ENCODE results near the gene NEK1. TPM values are rescaled to one million over a fixed set of nuclear protein-coding genes. Genes with fewer than 3 reads are reported as not detected.
"Not testable (repeated sequence)": the region's sequence is repeated elsewhere in the genome, so short reads cannot be mapped to it uniquely, and the experiment has no call there.

The NEK1 gene
- total RNA-seq, 1 donor from 2014 or later = 14.7 TPM

DNA sequence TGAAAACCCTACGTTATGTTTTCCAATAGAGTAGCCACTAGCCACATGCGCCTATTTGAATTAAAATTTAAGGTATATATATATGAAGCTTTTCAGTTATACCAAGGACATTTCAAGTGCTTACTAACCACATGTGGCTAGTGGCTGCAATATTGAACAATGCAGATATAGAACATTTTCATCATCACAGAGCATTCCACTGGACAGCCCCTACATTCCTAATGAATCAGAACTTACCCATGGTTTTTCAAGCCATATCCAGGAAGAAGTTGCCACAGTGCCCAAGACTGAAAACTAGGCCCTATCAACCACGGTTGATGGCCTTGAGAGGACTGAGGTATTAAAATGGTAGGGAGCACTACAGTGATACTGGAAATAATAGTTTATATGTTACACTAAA lies 29.7 kb downstream of the NEK1 start:
- Histone ChIP-seq H3K9me3 (no peaks in the 10 kb centered on the region), H3K36me3 (peaks cover 0 to 18% of the 10 kb centered on the region in 2 donors), H3K4me3 (no peak overlapping the region), H3K27me3 (no peaks in the 10 kb centered on the region), H3K27ac (no peak overlapping the region), H3K4me1 (no peaks in the 10 kb centered on the region)
- intact Hi-C loops (cut with DNase I) = no loop called here
- no peak for DNase-seq (ENCODE audit: extremely low spot score in 2 of 2)
- no peak for TF ChIP-seq POLR2AphosphoS5 (IDR thresholded peaks at IDR 0.05; ENCODE audit: insufficient read depth in 1 of 2, low read depth in 1 of 2)

GRCh38 chr4:169582203-169582602 lies 30.2 kb downstream of the NEK1 start:
- intact Hi-C loops (cut with DNase I) = no loop called here
- Histone ChIP-seq H3K9me3 (no peaks in the 10 kb centered on the region), H3K4me1 (no peaks in the 10 kb centered on the region), H3K27me3 (no peaks in the 10 kb centered on the region), H3K4me3 (no peak overlapping the region), H3K27ac (no peak overlapping the region), H3K36me3 (peaks cover 0 to 18% of the 10 kb centered on the region in 2 donors)
- TF ChIP-seq POLR2A (IDR thresholded peaks at IDR 0.05) = no peak
- no peak for TF ChIP-seq POLR2AphosphoS5 (IDR thresholded peaks at IDR 0.05; ENCODE audit: insufficient read depth in 1 of 2, low read depth in 1 of 2)
- no peak for TF ChIP-seq CTCF (IDR thresholded peaks at IDR 0.05)
- DNase-seq (ENCODE audit: extremely low spot score in 2 of 2) = no peak

DNA sequence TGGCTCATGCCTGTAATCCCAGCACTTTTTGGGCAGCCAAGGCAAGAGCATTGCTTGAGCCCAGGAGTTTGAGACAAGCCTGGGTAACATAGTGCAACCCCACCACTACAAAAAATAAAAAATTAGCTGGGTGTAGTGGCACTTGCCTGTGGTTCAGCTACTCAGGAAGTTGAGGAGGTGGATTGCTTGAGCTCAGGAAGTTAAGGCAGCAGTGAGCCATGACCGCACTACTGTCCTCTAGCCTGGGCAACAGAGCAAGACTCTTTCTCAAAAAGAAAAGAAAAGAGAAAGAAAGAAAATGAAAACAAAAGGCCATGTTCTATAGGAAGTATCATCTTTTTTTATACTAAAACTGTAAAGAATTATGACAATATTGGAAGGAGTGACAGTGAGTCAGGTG lies 38.5 kb downstream of the NEK1 start:
- Histone ChIP-seq H3K36me3 (peaks cover 0 to 19% of the 10 kb centered on the region in 2 donors), H3K27ac (no peak overlapping the region), H3K4me3 (no peak overlapping the region), H3K4me1 (no peaks in the 10 kb centered on the region), H3K9me3 (no peaks in the 10 kb centered on the region), H3K27me3 (no peaks in the 10 kb centered on the region)
- TF ChIP-seq POLR2AphosphoS5 (IDR thresholded peaks at IDR 0.05; ENCODE audit: insufficient read depth in 1 of 2, low read depth in 1 of 2) = no peak
- no peak for TF ChIP-seq POLR2A (IDR thresholded peaks at IDR 0.05)
- TF ChIP-seq CTCF (IDR thresholded peaks at IDR 0.05) = no peak
- intact Hi-C loops (cut with DNase I) = no loop called here
- DNase-seq (ENCODE audit: extremely low spot score in 2 of 2) = no peak

- no peak for DNase-seq (ENCODE audit: extremely low spot score in 2 of 2)
These were observed 40.9 kb downstream of the NEK1 start for GRCh38 chr4:169571435-169571834.

GRCh38 chr4:169571012-169571411 lies 41.4 kb downstream of the NEK1 start:
- H3K27ac ChIP-seq; H3K4me1 ChIP-seq; intact Hi-C loops (cut with DNase I); DNase-seq (ENCODE audit: extremely low spot score in 2 of 2); H3K27me3 ChIP-seq; H3K4me3 ChIP-seq; H3K9me3 ChIP-seq: not testable (repeated sequence)
- H3K36me3 ChIP-seq = peaks cover 0 to 10% of the 10 kb centered on the region in 2 donors

More at GRCh38 chr4:169571435-169571834, 40.9 kb downstream of the NEK1 start:
- Histone ChIP-seq H3K4me3 (no peak overlapping the region), H3K36me3 (peaks cover 0 to 14% of the 10 kb centered on the region in 2 donors), H3K27ac (no peak overlapping the region), H3K9me3 (no peaks in the 10 kb centered on the region), H3K27me3 (no peaks in the 10 kb centered on the region), H3K4me1 (no peaks in the 10 kb centered on the region)
- no peak for TF ChIP-seq CTCF (IDR thresholded peaks at IDR 0.05)
- TF ChIP-seq POLR2AphosphoS5 (IDR thresholded peaks at IDR 0.05; ENCODE audit: insufficient read depth in 1 of 2, low read depth in 1 of 2) = no peak
- no peak for TF ChIP-seq POLR2A (IDR thresholded peaks at IDR 0.05)
- intact Hi-C loops (cut with DNase I) = no loop called here

DNA sequence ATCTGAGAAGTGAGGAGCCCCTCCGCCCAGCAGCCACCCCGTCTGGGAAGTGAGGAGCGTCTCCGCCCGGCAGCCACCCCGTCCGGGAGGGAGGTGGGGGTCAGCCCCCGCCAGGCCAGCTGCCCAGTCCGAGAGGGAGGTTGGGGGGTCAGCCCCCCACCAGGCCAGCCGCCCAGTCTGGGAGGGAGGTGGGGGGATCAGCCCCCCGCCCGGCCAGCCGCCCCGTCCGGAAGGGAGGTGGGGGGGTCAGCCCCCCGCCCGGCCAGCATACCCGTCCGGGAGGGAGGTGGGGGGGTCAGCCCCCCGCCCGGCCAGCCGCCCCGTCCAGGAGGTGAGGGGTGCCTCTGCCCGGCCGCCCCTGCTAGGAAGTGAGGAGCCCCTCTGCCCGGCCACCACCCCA lies 42.1 kb downstream of the NEK1 start:
- intact Hi-C loops (cut with DNase I); DNase-seq (ENCODE audit: extremely low spot score in 2 of 2); H3K27me3 ChIP-seq; H3K4me3 ChIP-seq; H3K36me3 ChIP-seq; H3K4me1 ChIP-seq; H3K9me3 ChIP-seq; H3K27ac ChIP-seq: not testable (repeated sequence)

- intact Hi-C loops (cut with DNase I) = not testable (repeated sequence)
These were observed 43.2 kb downstream of the NEK1 start for GRCh38 chr4:169569188-169569587.

More at GRCh38 chr4:169569188-169569587, 43.2 kb downstream of the NEK1 start:
- not testable (repeated sequence) for H3K36me3 ChIP-seq; H3K27me3 ChIP-seq; H3K4me1 ChIP-seq; DNase-seq (ENCODE audit: extremely low spot score in 2 of 2); H3K4me3 ChIP-seq; H3K9me3 ChIP-seq; H3K27ac ChIP-seq
